Prostate gland (tissue), 2 donors: ENCODE results near the gene MUC7.

Experiments used
- POLR2A ChIP-seq: fragments of 450-650 bp; IDR thresholded peaks from one replicate; pipeline ENCODE4 v1.6.1; 2016; ENCODE audit warnings: antibody characterized with exemption, mild to moderate bottlenecking
- POLR2AphosphoS5 ChIP-seq: sonication (generic); formaldehyde crosslinking; IDR thresholded peaks from one replicate; pipeline ENCODE4 v1.6.1; 2017; ENCODE audit warnings: antibody characterized with exemption
- TF ChIP-seq, protein P1 (sequence below), 4 experiments: fragments of 200-600 bp in 2 of 4; fragments of 450-650 bp in 2 of 4; sonication (generic) in 2 of 4; IDR thresholded peaks; 1 replicate in 3 of 4; 2 replicates in 1 of 4; pipeline ENCODE4 v1.5.1; 2016 to 2019; ENCODE audit warnings: antibody characterized with exemption in 4 of 4, mild to moderate bottlenecking in 2 of 4, moderate library complexity in 2 of 4

DNA sequence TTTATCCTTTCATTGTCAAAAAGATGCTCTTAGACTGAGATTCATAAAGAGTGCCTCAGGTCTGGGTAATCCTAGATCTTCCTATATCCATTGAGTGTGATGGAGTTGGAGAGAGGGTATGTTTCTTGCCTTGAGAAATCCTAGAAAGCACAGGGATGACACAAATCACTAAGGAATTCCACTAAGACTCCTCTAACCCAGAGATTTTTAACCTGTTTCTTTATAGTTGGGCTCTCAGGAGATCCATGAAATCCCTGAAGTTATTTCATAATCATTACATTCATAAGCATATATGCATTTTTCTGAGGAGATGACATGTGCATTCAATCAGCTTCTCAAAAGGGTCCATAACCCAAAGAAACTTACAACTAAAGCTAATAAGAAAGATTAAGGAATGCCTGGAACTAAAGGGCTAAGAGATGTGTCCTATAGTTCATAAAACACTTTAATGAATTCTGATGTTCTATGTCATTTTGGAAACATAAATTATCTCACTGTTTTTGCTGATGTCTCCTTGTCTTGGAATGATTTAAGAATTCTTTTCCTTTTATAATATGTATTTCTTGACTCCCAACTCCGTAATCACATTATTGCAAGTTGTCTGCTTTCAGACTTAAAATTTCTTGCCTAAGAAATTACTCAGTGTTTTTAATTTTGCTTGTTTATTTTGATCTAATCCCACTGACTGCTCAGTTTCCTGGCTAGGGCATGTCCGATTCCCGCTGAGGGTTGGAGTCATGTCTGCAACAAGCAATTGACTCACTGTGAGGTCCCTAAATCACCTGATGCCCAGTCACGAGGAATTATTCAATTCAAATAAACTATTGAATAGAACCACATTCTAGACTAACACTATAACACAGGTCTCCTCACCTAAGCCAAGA lies 43.6 kb downstream of the MUC7 start:
- TF ChIP-seq POLR2A, result no peak
- TF ChIP-seq, protein P1, sequence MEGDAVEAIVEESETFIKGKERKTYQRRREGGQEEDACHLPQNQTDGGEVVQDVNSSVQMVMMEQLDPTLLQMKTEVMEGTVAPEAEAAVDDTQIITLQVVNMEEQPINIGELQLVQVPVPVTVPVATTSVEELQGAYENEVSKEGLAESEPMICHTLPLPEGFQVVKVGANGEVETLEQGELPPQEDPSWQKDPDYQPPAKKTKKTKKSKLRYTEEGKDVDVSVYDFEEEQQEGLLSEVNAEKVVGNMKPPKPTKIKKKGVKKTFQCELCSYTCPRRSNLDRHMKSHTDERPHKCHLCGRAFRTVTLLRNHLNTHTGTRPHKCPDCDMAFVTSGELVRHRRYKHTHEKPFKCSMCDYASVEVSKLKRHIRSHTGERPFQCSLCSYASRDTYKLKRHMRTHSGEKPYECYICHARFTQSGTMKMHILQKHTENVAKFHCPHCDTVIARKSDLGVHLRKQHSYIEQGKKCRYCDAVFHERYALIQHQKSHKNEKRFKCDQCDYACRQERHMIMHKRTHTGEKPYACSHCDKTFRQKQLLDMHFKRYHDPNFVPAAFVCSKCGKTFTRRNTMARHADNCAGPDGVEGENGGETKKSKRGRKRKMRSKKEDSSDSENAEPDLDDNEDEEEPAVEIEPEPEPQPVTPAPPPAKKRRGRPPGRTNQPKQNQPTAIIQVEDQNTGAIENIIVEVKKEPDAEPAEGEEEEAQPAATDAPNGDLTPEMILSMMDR (IDR thresholded peaks at IDR 0.05), result no peak
- no peak for TF ChIP-seq POLR2AphosphoS5
